GM19025 (cell line): ENCODE results near the gene PCDHGA6.

ENCODE experiments used
- ATAC-seq: cut with Tn5 transposase; IDR thresholded peaks from one replicate; pipeline ENCODE4 v1.9.1; 2021; ENCODE audit warnings: mild to moderate bottlenecking, low read depth, moderate library complexity; ENCODE audit not compliant: unreplicated experiment

PCDHGA6 gene

GRCh38 chr5:141419074-141419880, 45.6 kb downstream of the PCDHGA6 start:
- ATAC-seq: no peak

- no peak for ATAC-seq
Observed at GRCh38 chr5:141420855-141421488, 47.3 kb downstream of the PCDHGA6 start, which contains the start of gene PCDHGA11. TSS of gene PCDHGA11 (plus strand) at chr5:141421051. CDS start at chr5:141421228, 177 bp downstream.

- no peak for ATAC-seq
Observed at GRCh38 chr5:141421489-141421855, 47.8 kb downstream of the PCDHGA6 start.

GRCh38 chr5:141422742-141423291, 49.1 kb downstream of the PCDHGA6 start:
- ATAC-seq: no peak

GRCh38 chr5:141427783-141428426, 54.2 kb downstream of the PCDHGA6 start:
- no peak for ATAC-seq
